ENCODE results near the gene MYO7A. TPM values are rescaled to one million over a fixed set of nuclear protein-coding genes. Genes with fewer than 3 reads are reported as not detected.

MYO7A gene
- total RNA-seq, 2 donors from 2014 or later = 10.4 to 12.9 TPM

- Histone ChIP-seq H3K4me1 (no peaks in the 10 kb centered on the region), H3K4me3 (no peak overlapping the region), H3K27ac (peak overlapping the region in 1 of 4 donors; percentile 34), H3K9me3 (no peaks in the 10 kb centered on the region), H3K27me3 (no peaks in the 10 kb centered on the region), H3K36me3 (replicated peaks in 1 of 2; ENCODE audit: insufficient read depth in 1 of 2, low read depth in 2 of 2) (no peaks in the 10 kb centered on the region)
- intact Hi-C loops (cut with DNase I) = no loop called here
- 71 to 77% methylated on average over 5 to 15 of the region's 15 CpGs for WGBS, 2 donors
- TF ChIP-seq CTCF (IDR thresholded peaks at IDR 0.05) = no peak
- DNase-seq (peak in 1 of 4 donors; percentile 41), ATAC-seq (no peak)
These were observed 47.2 kb downstream of the MYO7A start for GRCh38 chr11:77175021-77175842.

GRCh38 chr11:77175869-77176539 lies 48.0 kb downstream of the MYO7A start:
- 65 to 99% methylated on average over 9 to 11 of the region's 12 CpGs for WGBS, 2 donors
- Histone ChIP-seq H3K27me3 (no peaks in the 10 kb centered on the region), H3K4me3 (no peak overlapping the region), H3K4me1 (no peaks in the 10 kb centered on the region), H3K9me3 (no peaks in the 10 kb centered on the region), H3K27ac (peak overlapping the region in 1 of 4 donors; percentile 34), H3K36me3 (replicated peaks in 1 of 2; ENCODE audit: insufficient read depth in 1 of 2, low read depth in 2 of 2) (no peaks in the 10 kb centered on the region)
- DNase-seq = peak in 1 of 4 donors; percentile 53
- no peak for ATAC-seq
- TF ChIP-seq POLR2A (IDR thresholded peaks at IDR 0.05) (no peak), CTCF (IDR thresholded peaks at IDR 0.05) (no peak)
- intact Hi-C loops (cut with DNase I) = no loop called here

GRCh38 chr11:77176996-77177395 lies 49.0 kb downstream of the MYO7A start:
- 78% methylated on average over 9 of the region's 9 CpGs for WGBS, 2 donors
- DNase-seq (no peak), ATAC-seq (no peak)
- intact Hi-C loops (cut with DNase I) = no loop called here
- Histone ChIP-seq H3K4me1 (no peaks in the 10 kb centered on the region), H3K36me3 (replicated peaks in 1 of 2; ENCODE audit: insufficient read depth in 1 of 2, low read depth in 2 of 2) (no peaks in the 10 kb centered on the region), H3K27me3 (no peaks in the 10 kb centered on the region), H3K4me3 (no peak overlapping the region), H3K9me3 (no peaks in the 10 kb centered on the region), H3K27ac (no peak overlapping the region)
- TF ChIP-seq POLR2A (IDR thresholded peaks at IDR 0.05) = no peak
- TF ChIP-seq CTCF (IDR thresholded peaks at IDR 0.05) = no peak

- no peak overlapping the region for H3K27ac ChIP-seq
- intact Hi-C loops (cut with DNase I) = no loop called here
- no peaks in the 10 kb centered on the region for H3K4me1 ChIP-seq
- WGBS, 2 donors = 85 to 88% methylated on average over 4 of the region's 4 CpGs
- no peak for TF ChIP-seq POLR2A (IDR thresholded peaks at IDR 0.05)
- TF ChIP-seq CTCF (IDR thresholded peaks at IDR 0.05) = no peak
- H3K27me3 ChIP-seq = no peaks in the 10 kb centered on the region
- no peak overlapping the region for H3K4me3 ChIP-seq
- no peaks in the 10 kb centered on the region for H3K9me3 ChIP-seq
- ATAC-seq = no peak
- DNase-seq = no peak
- H3K36me3 ChIP-seq (replicated peaks in 1 of 2; ENCODE audit: insufficient read depth in 1 of 2, low read depth in 2 of 2) = no peaks in the 10 kb centered on the region
These were observed 50.1 kb downstream of the MYO7A start for GRCh38 chr11:77178150-77178549.

Data from body of pancreas (tissue), 4 donors.